ENCODE data around the gene TRUB1.

Gene TRUB1

DNA sequence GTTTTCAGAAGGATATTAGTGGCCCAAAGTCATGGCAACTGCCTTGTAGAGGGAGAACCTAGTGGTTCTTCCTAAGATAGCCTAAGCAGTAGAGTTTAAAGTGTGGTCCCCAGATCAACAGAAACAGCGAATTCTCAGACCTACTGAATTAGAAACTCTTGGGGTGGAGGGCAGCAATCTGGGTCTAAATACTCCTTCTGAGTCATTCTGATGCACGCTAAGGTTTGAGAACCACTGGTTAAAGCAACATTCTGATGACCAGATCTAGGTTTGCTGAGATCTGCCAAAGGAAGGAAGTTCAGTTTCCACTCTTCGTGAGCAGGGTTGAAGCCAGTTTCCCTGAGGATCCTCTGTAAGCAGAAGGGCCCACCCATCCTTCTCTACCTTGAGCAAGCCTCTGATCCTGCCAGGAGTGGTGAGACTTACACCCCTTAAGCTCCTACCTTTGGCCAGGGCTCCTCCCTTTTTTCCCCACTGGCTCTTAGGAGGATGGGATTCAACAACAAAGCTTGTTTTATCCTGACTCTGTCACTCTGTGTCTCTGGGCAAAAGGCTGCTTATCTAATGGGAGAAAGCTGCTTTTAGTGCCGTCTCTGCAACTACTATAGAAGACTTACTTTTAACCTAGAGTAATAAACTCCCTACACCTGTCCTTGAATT, 26.8 kb upstream of the TRUB1 start:
- DNase-seq (no peak), ATAC-seq (ENCODE audit: insufficient read depth, low read depth) (no peak)
- Histone ChIP-seq H3K9ac (ENCODE audit: low read depth, low read length) (no peak overlapping the region), H4K20me1 (ENCODE audit: insufficient read depth, low read length) (no peaks in the 10 kb centered on the region), H3K4me1 (ENCODE audit: insufficient read depth, low read length) (no peaks in the 10 kb centered on the region), H3K9me3 (ENCODE audit: insufficient read depth, low read length, severe bottlenecking) (no peaks in the 10 kb centered on the region), H3K27me3 (ENCODE audit: insufficient read depth, low read length, poor library complexity) (no peaks in the 10 kb centered on the region), H2AFZ (ENCODE audit: low read depth, low read length) (no peak overlapping the region), H3K4me2 (ENCODE audit: insufficient read depth, low read length) (no peak overlapping the region), H3K79me2 (ENCODE audit: insufficient read depth, low read length) (no peaks in the 10 kb centered on the region), H3K36me3 (ENCODE audit: insufficient read depth, low read length) (no peaks in the 10 kb centered on the region), H3K4me3 (ENCODE audit: low read depth in 1 of 2, low read length in 2 of 2) (no peak overlapping the region), H3K27ac (ENCODE audit: low read length) (no peak overlapping the region)
- TF ChIP-seq, protein P1, sequence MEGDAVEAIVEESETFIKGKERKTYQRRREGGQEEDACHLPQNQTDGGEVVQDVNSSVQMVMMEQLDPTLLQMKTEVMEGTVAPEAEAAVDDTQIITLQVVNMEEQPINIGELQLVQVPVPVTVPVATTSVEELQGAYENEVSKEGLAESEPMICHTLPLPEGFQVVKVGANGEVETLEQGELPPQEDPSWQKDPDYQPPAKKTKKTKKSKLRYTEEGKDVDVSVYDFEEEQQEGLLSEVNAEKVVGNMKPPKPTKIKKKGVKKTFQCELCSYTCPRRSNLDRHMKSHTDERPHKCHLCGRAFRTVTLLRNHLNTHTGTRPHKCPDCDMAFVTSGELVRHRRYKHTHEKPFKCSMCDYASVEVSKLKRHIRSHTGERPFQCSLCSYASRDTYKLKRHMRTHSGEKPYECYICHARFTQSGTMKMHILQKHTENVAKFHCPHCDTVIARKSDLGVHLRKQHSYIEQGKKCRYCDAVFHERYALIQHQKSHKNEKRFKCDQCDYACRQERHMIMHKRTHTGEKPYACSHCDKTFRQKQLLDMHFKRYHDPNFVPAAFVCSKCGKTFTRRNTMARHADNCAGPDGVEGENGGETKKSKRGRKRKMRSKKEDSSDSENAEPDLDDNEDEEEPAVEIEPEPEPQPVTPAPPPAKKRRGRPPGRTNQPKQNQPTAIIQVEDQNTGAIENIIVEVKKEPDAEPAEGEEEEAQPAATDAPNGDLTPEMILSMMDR (IDR thresholded peaks at IDR 0.05; ENCODE audit: borderline replicate concordance, extremely low read depth, low read length, poor library complexity, severe bottlenecking) = no peak
- no peak for TF ChIP-seq EZH2 (IDR thresholded peaks at IDR 0.05; ENCODE audit: borderline replicate concordance, low read depth, low read length, severe bottlenecking)

DNA sequence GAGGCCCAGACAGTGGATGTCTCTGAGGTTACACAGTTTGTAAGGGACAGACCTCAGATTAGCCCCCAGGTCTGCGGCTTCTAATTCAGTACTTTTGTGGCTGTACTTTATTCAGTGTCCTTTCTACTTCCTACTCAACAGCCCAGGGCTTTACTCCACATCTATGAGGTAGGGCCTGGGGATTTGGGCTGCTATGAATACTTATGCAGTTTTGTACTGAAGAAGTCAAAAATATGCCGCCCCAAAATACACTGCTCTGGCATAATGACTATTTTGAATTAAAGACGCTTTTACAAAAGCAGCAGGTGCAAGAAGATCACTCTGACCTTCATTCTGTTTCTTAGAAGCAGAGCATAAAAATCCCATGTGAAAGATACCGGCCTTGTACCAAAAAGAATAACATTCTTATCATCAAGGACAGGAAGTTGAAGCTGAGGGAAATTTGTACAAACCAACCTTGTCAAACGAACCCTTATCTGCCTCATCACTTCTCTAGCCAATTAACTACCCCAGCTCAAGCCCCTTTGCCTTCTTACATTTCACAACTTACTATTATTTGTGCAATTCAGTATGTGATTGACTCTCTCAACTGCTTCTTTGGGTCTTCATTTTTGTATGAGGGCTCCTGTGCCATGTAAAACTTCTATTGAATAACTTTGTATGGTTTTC, 26.1 kb upstream of the TRUB1 start:
- no peak overlapping the region for H3K4me3 ChIP-seq (ENCODE audit: low read depth in 1 of 2, low read length in 2 of 2)
- H3K4me2 ChIP-seq (ENCODE audit: insufficient read depth, low read length) = no peak overlapping the region
- H2AFZ ChIP-seq (ENCODE audit: low read depth, low read length) = no peak overlapping the region
- no peak overlapping the region for H3K9ac ChIP-seq (ENCODE audit: low read depth, low read length)
- no peaks in the 10 kb centered on the region for H3K27me3 ChIP-seq (ENCODE audit: insufficient read depth, low read length, poor library complexity)
- no peak overlapping the region for H3K27ac ChIP-seq (ENCODE audit: low read length)
- ATAC-seq (ENCODE audit: insufficient read depth, low read depth) = no peak
- H3K36me3 ChIP-seq (ENCODE audit: insufficient read depth, low read length) = no peaks in the 10 kb centered on the region
- no peaks in the 10 kb centered on the region for H4K20me1 ChIP-seq (ENCODE audit: insufficient read depth, low read length)
- no peak for TF ChIP-seq EZH2 (IDR thresholded peaks at IDR 0.05; ENCODE audit: borderline replicate concordance, low read depth, low read length, severe bottlenecking)
- TF ChIP-seq, protein P1 (IDR thresholded peaks at IDR 0.05; ENCODE audit: borderline replicate concordance, extremely low read depth, low read length, poor library complexity, severe bottlenecking) = no peak
- no peaks in the 10 kb centered on the region for H3K4me1 ChIP-seq (ENCODE audit: insufficient read depth, low read length)
- no peak for DNase-seq
- no peaks in the 10 kb centered on the region for H3K79me2 ChIP-seq (ENCODE audit: insufficient read depth, low read length)
- no peaks in the 10 kb centered on the region for H3K9me3 ChIP-seq (ENCODE audit: insufficient read depth, low read length, severe bottlenecking)

- no peaks in the 10 kb centered on the region for H3K36me3 ChIP-seq (ENCODE audit: insufficient read depth, low read length)
- TF ChIP-seq, protein P1 (IDR thresholded peaks at IDR 0.05; ENCODE audit: borderline replicate concordance, extremely low read depth, low read length, poor library complexity, severe bottlenecking) = no peak
- no peak for TF ChIP-seq EZH2 (IDR thresholded peaks at IDR 0.05; ENCODE audit: borderline replicate concordance, low read depth, low read length, severe bottlenecking)
- H3K9ac ChIP-seq (ENCODE audit: low read depth, low read length) = no peak overlapping the region
- no peak overlapping the region for H3K27ac ChIP-seq (ENCODE audit: low read length)
- DNase-seq = no peak
- H3K4me3 ChIP-seq (ENCODE audit: low read depth in 1 of 2, low read length in 2 of 2) = no peak overlapping the region
- no peaks in the 10 kb centered on the region for H3K27me3 ChIP-seq (ENCODE audit: insufficient read depth, low read length, poor library complexity)
- no peaks in the 10 kb centered on the region for H4K20me1 ChIP-seq (ENCODE audit: insufficient read depth, low read length)
- H3K4me2 ChIP-seq (ENCODE audit: insufficient read depth, low read length) = no peak overlapping the region
- ATAC-seq (ENCODE audit: insufficient read depth, low read depth) = no peak
- no peaks in the 10 kb centered on the region for H3K4me1 ChIP-seq (ENCODE audit: insufficient read depth, low read length)
- no peak overlapping the region for H2AFZ ChIP-seq (ENCODE audit: low read depth, low read length)
- H3K79me2 ChIP-seq (ENCODE audit: insufficient read depth, low read length) = no peaks in the 10 kb centered on the region
- no peaks in the 10 kb centered on the region for H3K9me3 ChIP-seq (ENCODE audit: insufficient read depth, low read length, severe bottlenecking)
These were observed 25.5 kb upstream of the TRUB1 start for GRCh38 chr10:114912470-114912859.

Data from DND-41 (cell line).